Measurements from ENCODE around the gene S100A14. TPM values are rescaled to one million over a fixed set of nuclear protein-coding genes. Genes with fewer than 3 reads are reported as not detected.
A peak's percentile ranks its signal among the peaks of the same experiment; 100 is the strongest.

The S100A14 gene
- total and polyA plus RNA-seq, 9 of the 15 experiments (the other 6 are each of a cell fraction or from before 2014, with no cell fraction given): 0.10 to 0.64 (median 0.24) TPM; not detected in 3

GRCh38 chr1:153661111-153661708 lies 45.1 kb upstream of the S100A14 start (continued):
- TF ChIP-seq, protein P1, sequence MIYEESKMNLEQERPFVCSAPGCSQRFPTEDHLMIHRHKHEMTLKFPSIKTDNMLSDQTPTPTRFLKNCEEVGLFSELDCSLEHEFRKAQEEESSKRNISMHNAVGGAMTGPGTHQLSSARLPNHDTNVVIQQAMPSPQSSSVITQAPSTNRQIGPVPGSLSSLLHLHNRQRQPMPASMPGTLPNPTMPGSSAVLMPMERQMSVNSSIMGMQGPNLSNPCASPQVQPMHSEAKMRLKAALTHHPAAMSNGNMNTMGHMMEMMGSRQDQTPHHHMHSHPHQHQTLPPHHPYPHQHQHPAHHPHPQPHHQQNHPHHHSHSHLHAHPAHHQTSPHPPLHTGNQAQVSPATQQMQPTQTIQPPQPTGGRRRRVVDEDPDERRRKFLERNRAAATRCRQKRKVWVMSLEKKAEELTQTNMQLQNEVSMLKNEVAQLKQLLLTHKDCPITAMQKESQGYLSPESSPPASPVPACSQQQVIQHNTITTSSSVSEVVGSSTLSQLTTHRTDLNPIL (CRISPR knock-in tag; IDR thresholded peaks at IDR 0.05): no peak
- TF ChIP-seq SIN3A (IDR thresholded peaks at IDR 0.05; ENCODE audit: borderline replicate concordance in 2 of 2, control insufficient read depth in 1 of 2, low read depth in 2 of 2, low read length in 2 of 2) (peak in 1 of 2 experiments; percentile 61; a peak in 1 of 4 replicates), PRMT5 (CRISPR knock-in tag; IDR thresholded peaks at IDR 0.05) (no peak), TCF7L2 (IDR thresholded peaks at IDR 0.05; ENCODE audit: low read depth, low read length) (no peak), NRF1 (conservative IDR thresholded peaks at IDR 0.05 in 1 of 2, IDR thresholded peaks at IDR 0.05 in 1 of 2) (no peak), ZNF639 (CRISPR knock-in tag; conservative IDR thresholded peaks at IDR 0.05 in 1 of 2, IDR thresholded peaks at IDR 0.05 in 1 of 2) (no peak), HDAC6 (IDR thresholded peaks at IDR 0.05; ENCODE audit: low read depth, low read length) (no peak), POLR2B (IDR thresholded peaks at IDR 0.05; ENCODE audit: low read depth, partially characterized antibody) (peak; percentile 67), EWSR1 (IDR thresholded peaks at IDR 0.05; ENCODE audit: borderline replicate concordance, low read depth, partially characterized antibody) (peak; percentile 65), POLR2AphosphoS2 (IDR thresholded peaks at IDR 0.05; ENCODE audit: low read length) (peak; percentile 93), ZNF384 (IDR thresholded peaks at IDR 0.05; ENCODE audit: low read depth, low read length) (0 out of 2 replicates have a peak, but pooled peaks have one; percentile 5), ERF (CRISPR knock-in tag; IDR thresholded peaks at IDR 0.05) (0 out of 2 replicates have a peak, but pooled peaks have one; percentile 54), FOS (IDR thresholded peaks at IDR 0.05; ENCODE audit: extremely low read depth, insufficient read length) (no peak), SMARCA5 (IDR thresholded peaks at IDR 0.05) (no peak), GATA2 (CRISPR knock-in tag; IDR thresholded peaks at IDR 0.05) (no peak), DPF2 (IDR thresholded peaks at IDR 0.05) (no peak), MYNN (IDR thresholded peaks at IDR 0.05) (peak; percentile 56; the same call in 1 of the 2 replicates), MYNN (CRISPR knock-in tag; IDR thresholded peaks at IDR 0.05) (no peak), HDAC2 (IDR thresholded peaks at IDR 0.05) (no peak), XRCC4 (IDR thresholded peaks at IDR 0.05; ENCODE audit: extremely low read depth, insufficient read depth, insufficient read length) (no peak), SMARCC2 (IDR thresholded peaks at IDR 0.05; ENCODE audit: low read depth) (no peak), CCNT2 (IDR thresholded peaks at IDR 0.05; ENCODE audit: borderline replicate concordance, extremely low read depth, insufficient read length, low read depth, low read length) (no peak), SREBF2 (CRISPR knock-in tag; IDR thresholded peaks at IDR 0.05) (no peak), CC2D1A (IDR thresholded peaks at IDR 0.05) (no peak), ZNF561 (CRISPR knock-in tag; conservative IDR thresholded peaks at IDR 0.05) (no peak)
- TF ChIP-seq, protein P2, sequence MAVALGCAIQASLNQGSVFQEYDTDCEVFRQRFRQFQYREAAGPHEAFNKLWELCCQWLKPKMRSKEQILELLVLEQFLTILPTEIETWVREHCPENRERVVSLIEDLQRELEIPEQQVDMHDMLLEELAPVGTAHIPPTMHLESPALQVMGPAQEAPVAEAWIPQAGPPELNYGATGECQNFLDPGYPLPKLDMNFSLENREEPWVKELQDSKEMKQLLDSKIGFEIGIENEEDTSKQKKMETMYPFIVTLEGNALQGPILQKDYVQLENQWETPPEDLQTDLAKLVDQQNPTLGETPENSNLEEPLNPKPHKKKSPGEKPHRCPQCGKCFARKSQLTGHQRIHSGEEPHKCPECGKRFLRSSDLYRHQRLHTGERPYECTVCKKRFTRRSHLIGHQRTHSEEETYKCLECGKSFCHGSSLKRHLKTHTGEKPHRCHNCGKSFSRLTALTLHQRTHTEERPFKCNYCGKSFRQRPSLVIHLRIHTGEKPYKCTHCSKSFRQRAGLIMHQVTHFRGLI (CRISPR knock-in tag; IDR thresholded peaks at IDR 0.05): no peak

Measured in K562 (cell line).